IPS-11a (cell line): ENCODE results near the gene TBC1D22A.

Source experiments
- H3K4me3 ChIP-seq: one replicate; pipeline ENCODE4 v1.5.1; 2013; ENCODE audit warnings: low read depth, low read length, control low read depth

TBC1D22A gene

GRCh38 chr22:47201996-47202818 lies 439.8 kb downstream of the TBC1D22A start:
- no peak overlapping the region for H3K4me3 ChIP-seq

- no peak overlapping the region for H3K4me3 ChIP-seq
Observed at GRCh38 chr22:47202819-47203553, 440.5 kb downstream of the TBC1D22A start.

- H3K4me3 ChIP-seq, result no peak overlapping the region
Observed at GRCh38 chr22:47203554-47203991, 441.1 kb downstream of the TBC1D22A start.

GRCh38 chr22:47204002-47204979 lies 441.8 kb downstream of the TBC1D22A start:
- H3K4me3 ChIP-seq, result no peak overlapping the region

- no peak overlapping the region for H3K4me3 ChIP-seq
Observed at GRCh38 chr22:47205081-47205491, 442.6 kb downstream of the TBC1D22A start.

GRCh38 chr22:47205554-47205953 lies 443.1 kb downstream of the TBC1D22A start:
- no peak overlapping the region for H3K4me3 ChIP-seq

GRCh38 chr22:47206164-47206563 lies 443.7 kb downstream of the TBC1D22A start:
- no peak overlapping the region for H3K4me3 ChIP-seq

GRCh38 chr22:47206666-47207218 lies 444.3 kb downstream of the TBC1D22A start:
- no peak overlapping the region for H3K4me3 ChIP-seq

GRCh38 chr22:47207387-47207786 lies 444.9 kb downstream of the TBC1D22A start:
- no peak overlapping the region for H3K4me3 ChIP-seq

- no peak overlapping the region for H3K4me3 ChIP-seq
Observed at GRCh38 chr22:47207846-47208554, 445.6 kb downstream of the TBC1D22A start.

GRCh38 chr22:47208630-47209029 lies 446.2 kb downstream of the TBC1D22A start:
- H3K4me3 ChIP-seq, result no peak overlapping the region

GRCh38 chr22:47209040-47209514 lies 446.6 kb downstream of the TBC1D22A start:
- H3K4me3 ChIP-seq, result no peak overlapping the region

- H3K4me3 ChIP-seq, result no peak overlapping the region
Observed at GRCh38 chr22:47209547-47210023, 447.1 kb downstream of the TBC1D22A start.

- H3K4me3 ChIP-seq, result no peak overlapping the region
Observed at GRCh38 chr22:47210112-47210657, 447.7 kb downstream of the TBC1D22A start.

GRCh38 chr22:47210686-47211085 lies 448.2 kb downstream of the TBC1D22A start:
- no peak overlapping the region for H3K4me3 ChIP-seq

- H3K4me3 ChIP-seq, result no peak overlapping the region
Observed at GRCh38 chr22:47213571-47214230, 451.3 kb downstream of the TBC1D22A start.

- no peak overlapping the region for H3K4me3 ChIP-seq
Observed at GRCh38 chr22:47215851-47216250, 453.4 kb downstream of the TBC1D22A start.

GRCh38 chr22:47218671-47219070 lies 456.2 kb downstream of the TBC1D22A start:
- H3K4me3 ChIP-seq, result no peak overlapping the region

- H3K4me3 ChIP-seq, result no peak overlapping the region
Observed at GRCh38 chr22:47219789-47220188, 457.3 kb downstream of the TBC1D22A start.
